Measurements from ENCODE around the gene IGF1. TPM values are rescaled to one million over a fixed set of nuclear protein-coding genes. Genes with fewer than 3 reads are reported as not detected.

The IGF1 gene
- total and polyA plus RNA-seq, 8 donors, result 15.7 to 99.9 (median 25.7) TPM

- peaks cover 0 to under 1% of the 10 kb centered on the region in 2 donors for H3K9me3 ChIP-seq
- H3K4me3 ChIP-seq, result no peak overlapping the region
- no peaks in the 10 kb centered on the region for H3K4me1 ChIP-seq
- H3K27me3 ChIP-seq, result no peaks in the 10 kb centered on the region
- H3K27ac ChIP-seq, result peak overlapping the region in 1 of 2 donors; percentile 52
- TF ChIP-seq CTCF (IDR thresholded peaks at IDR 0.05), result no peak
- peak in 2 of 4 donors; percentile 69 to 81 for DNase-seq
- intact Hi-C loops (cut with DNase I), result no loop called here
- H3K36me3 ChIP-seq, result no peaks in the 10 kb centered on the region
- ATAC-seq, result peak; percentile 57
Measured at GRCh38 chr12:102439426-102440405, 40.6 kb downstream of the IGF1 start.

GRCh38 chr12:102438827-102439210 lies 41.5 kb downstream of the IGF1 start:
- Histone ChIP-seq H3K36me3 (no peaks in the 10 kb centered on the region), H3K27ac (peak overlapping the region in 1 of 2 donors; percentile 52), H3K27me3 (no peaks in the 10 kb centered on the region), H3K4me1 (no peaks in the 10 kb centered on the region), H3K9me3 (no peaks in the 10 kb centered on the region), H3K4me3 (no peak overlapping the region)
- ATAC-seq, result no peak
- intact Hi-C loops (cut with DNase I), result no loop called here
- DNase-seq, result no peak
- TF ChIP-seq CTCF (IDR thresholded peaks at IDR 0.05), result no peak

- Histone ChIP-seq H3K27ac (no peak overlapping the region), H3K4me1 (no peaks in the 10 kb centered on the region), H3K36me3 (no peaks in the 10 kb centered on the region), H3K9me3 (no peaks in the 10 kb centered on the region), H3K27me3 (no peaks in the 10 kb centered on the region), H3K4me3 (no peak overlapping the region)
- TF ChIP-seq CTCF (IDR thresholded peaks at IDR 0.05), result no peak
- DNase-seq, result no peak
- intact Hi-C loops (cut with DNase I), result no loop called here
- no peak for ATAC-seq
Measured at GRCh38 chr12:102438047-102438826, 42.1 kb downstream of the IGF1 start.

GRCh38 chr12:102437511-102437910 lies 42.9 kb downstream of the IGF1 start:
- H3K27ac ChIP-seq, result no peak overlapping the region

More at GRCh38 chr12:102437511-102437910, 42.9 kb downstream of the IGF1 start:
- TF ChIP-seq CTCF (IDR thresholded peaks at IDR 0.05), result no peak
- Histone ChIP-seq H3K36me3 (no peaks in the 10 kb centered on the region), H3K4me1 (no peaks in the 10 kb centered on the region), H3K9me3 (no peaks in the 10 kb centered on the region), H3K4me3 (no peak overlapping the region), H3K27me3 (no peaks in the 10 kb centered on the region)
- intact Hi-C loops (cut with DNase I), result no loop called here
- DNase-seq (no peak), ATAC-seq (no peak)
